Measurements from ENCODE around the gene HLA-DPB1. TPM values are rescaled to one million over a fixed set of nuclear protein-coding genes. Genes with fewer than 3 reads are reported as not detected.

HLA-DPB1 gene
- total RNA-seq, 1 donor from 2014 or later = 29.8 TPM

- DNase-seq (no peak), ATAC-seq (ENCODE audit: poor library complexity) (no peak)
- intact Hi-C loops (cut with DNase I) = no loop called here
Observed at GRCh38 chr6:33066917-33067521, 8.8 kb upstream of the HLA-DPB1 start.

- no peak for ATAC-seq (ENCODE audit: poor library complexity)
- intact Hi-C loops (cut with DNase I) = no loop called here
Observed at GRCh38 chr6:33069021-33069738, 6.6 kb upstream of the HLA-DPB1 start.

GRCh38 chr6:33070909-33071308 is 4.9 kb upstream of the HLA-DPB1 start:
- intact Hi-C loops (cut with DNase I) = no loop called here

More at GRCh38 chr6:33069021-33069738, 6.6 kb upstream of the HLA-DPB1 start:
- DNase-seq = no peak

GRCh38 chr6:33071569-33071968 is 4.2 kb upstream of the HLA-DPB1 start:
- no peak for DNase-seq
- intact Hi-C loops (cut with DNase I) = no loop called here
- no peak for ATAC-seq (ENCODE audit: poor library complexity)

More at GRCh38 chr6:33070909-33071308, 4.9 kb upstream of the HLA-DPB1 start:
- DNase-seq (no peak), ATAC-seq (ENCODE audit: poor library complexity) (no peak)

- DNase-seq (no peak), ATAC-seq (ENCODE audit: poor library complexity) (no peak)
- intact Hi-C loops (cut with DNase I) = no loop called here
Observed at GRCh38 chr6:33072508-33073100, 3.2 kb upstream of the HLA-DPB1 start.

GRCh38 chr6:33073431-33073871 is 2.3 kb upstream of the HLA-DPB1 start, which contains the start of gene HLA-DPA1:
TSS of gene HLA-DPA1 (minus strand) at chr6:33073649.
- intact Hi-C loops (cut with DNase I) = no loop called here
- DNase-seq = no peak
- ATAC-seq (ENCODE audit: poor library complexity) = peak; percentile 63

- no peak for DNase-seq
- intact Hi-C loops (cut with DNase I) = no loop called here
- ATAC-seq (ENCODE audit: poor library complexity) = no peak
Observed at GRCh38 chr6:33075208-33075567, 602 bp upstream of the HLA-DPB1 start.

- ATAC-seq (ENCODE audit: poor library complexity) = no peak
- DNase-seq = no peak
- intact Hi-C loops (cut with DNase I) = no loop called here
Observed at GRCh38 chr6:33076406-33076934, 680 bp downstream of the HLA-DPB1 start.

GRCh38 chr6:33077908-33078307 is 2.1 kb downstream of the HLA-DPB1 start:
- DNase-seq (no peak), ATAC-seq (ENCODE audit: poor library complexity) (no peak)
- intact Hi-C loops (cut with DNase I) = no loop called here

- ATAC-seq (ENCODE audit: poor library complexity) = no peak
- DNase-seq = no peak
- intact Hi-C loops (cut with DNase I) = no loop called here
Observed at GRCh38 chr6:33078442-33078841, 2.7 kb downstream of the HLA-DPB1 start.

GRCh38 chr6:33078919-33079521 is 3.2 kb downstream of the HLA-DPB1 start:
- ATAC-seq (ENCODE audit: poor library complexity) = no peak
- no peak for DNase-seq
- intact Hi-C loops (cut with DNase I) = no loop called here

GRCh38 chr6:33079580-33079979 is 3.8 kb downstream of the HLA-DPB1 start:
- intact Hi-C loops (cut with DNase I) = no loop called here
- ATAC-seq (ENCODE audit: poor library complexity) (no peak), DNase-seq (no peak)

GRCh38 chr6:33080127-33081089 is 4.6 kb downstream of the HLA-DPB1 start:
- DNase-seq = peak; percentile 82
- intact Hi-C loops (cut with DNase I) = loop anchor here (5.0 kb wide), 1 partner anchor 63 kb away; no protein-coding TSS in a partner anchor
- peak; percentile 83 for ATAC-seq (ENCODE audit: poor library complexity)

GRCh38 chr6:33081098-33081824 is 5.5 kb downstream of the HLA-DPB1 start:
- DNase-seq (no peak), ATAC-seq (ENCODE audit: poor library complexity) (no peak)
- intact Hi-C loops (cut with DNase I) = loop anchor here (5.0 kb wide), 1 partner anchor 64 kb away; no protein-coding TSS in a partner anchor

- DNase-seq (peak; percentile 61), ATAC-seq (ENCODE audit: poor library complexity) (no peak)
- intact Hi-C loops (cut with DNase I) = loop anchor here (5.0 kb wide), 1 partner anchor 65 kb away; no protein-coding TSS in a partner anchor
Observed at GRCh38 chr6:33082702-33083101, 6.9 kb downstream of the HLA-DPB1 start.

GRCh38 chr6:33085627-33086026 is 9.8 kb downstream of the HLA-DPB1 start:
- ATAC-seq (ENCODE audit: poor library complexity) = no peak
- intact Hi-C loops (cut with DNase I) = no loop called here
- DNase-seq = no peak

GRCh38 chr6:33088258-33088930 is 12.6 kb downstream of the HLA-DPB1 start:
- ATAC-seq (ENCODE audit: poor library complexity) = no peak
- no peak for DNase-seq
- intact Hi-C loops (cut with DNase I) = no loop called here

All from Right ventricle myocardium superior (tissue), 1 donor.